NCI-H345 treated with DMSO at 0.1 percent for 48 hours (cell line): ENCODE measurements around the gene CD40LG.

Source experiments
- DNase-seq: peaks from one replicate; lab custom pipeline; 2025; ENCODE audit not compliant: unreplicated experiment; lab: John Stamatoyannopoulos, UW

CD40LG gene

GRCh38 chrX:136647677-136648360, at the start of gene CD40LG:
Gene CD40LG, plus strand, starts transcription at chrX:136648158. Its CDS starts 91 bp downstream, at chrX:136648249.
- DNase-seq: no peak

- DNase-seq: no peak
These were observed 49.3 kb upstream of the CD40LG start for GRCh38 chrX:136598631-136599030.

- DNase-seq: no peak
These were observed 47.9 kb upstream of the CD40LG start for GRCh38 chrX:136600059-136600458.

- no peak for DNase-seq
These were observed 40.7 kb upstream of the CD40LG start for GRCh38 chrX:136607236-136607635.

- DNase-seq: no peak
These were observed 39.5 kb upstream of the CD40LG start for GRCh38 chrX:136608295-136608933.

GRCh38 chrX:136616987-136617685, 30.8 kb upstream of the CD40LG start:
- DNase-seq: no peak

GRCh38 chrX:136619899-136620505, 28.0 kb upstream of the CD40LG start:
- DNase-seq: no peak

GRCh38 chrX:136620780-136621179, 27.2 kb upstream of the CD40LG start:
- DNase-seq: no peak

- no peak for DNase-seq
These were observed 25.4 kb upstream of the CD40LG start for GRCh38 chrX:136622568-136622967.

GRCh38 chrX:136623396-136623795, 24.6 kb upstream of the CD40LG start:
- DNase-seq: no peak

GRCh38 chrX:136625246-136625645, 22.7 kb upstream of the CD40LG start:
- no peak for DNase-seq

GRCh38 chrX:136626237-136626636, 21.7 kb upstream of the CD40LG start:
- DNase-seq: no peak

GRCh38 chrX:136626891-136627290, 21.1 kb upstream of the CD40LG start:
- no peak for DNase-seq

GRCh38 chrX:136627409-136627808, 20.5 kb upstream of the CD40LG start:
- no peak for DNase-seq

GRCh38 chrX:136629084-136629750, 18.7 kb upstream of the CD40LG start:
- no peak for DNase-seq

GRCh38 chrX:136630881-136631280, 17.1 kb upstream of the CD40LG start:
- DNase-seq: no peak

GRCh38 chrX:136635235-136635634, 12.7 kb upstream of the CD40LG start:
- DNase-seq: no peak

- DNase-seq: no peak
These were observed 11.8 kb upstream of the CD40LG start for GRCh38 chrX:136636121-136636520.

- DNase-seq: no peak
These were observed 8.3 kb upstream of the CD40LG start for GRCh38 chrX:136639506-136640176.

GRCh38 chrX:136643243-136643642, 4.7 kb upstream of the CD40LG start:
- DNase-seq: no peak
